Loucy (cell line): ENCODE data around the gene GAS5.
"Not testable (repeated sequence)": the region's sequence is repeated elsewhere in the genome, so short reads cannot be mapped to it uniquely, and the experiment has no call there.

Experiments used
- H2AFZ ChIP-seq: fragments of 200-600 bp; sonication (generic); 2 replicates; pipeline ENCODE4 v1.6.0; 2016; ENCODE audit warnings: antibody characterized with exemption, mild to moderate bottlenecking, low read length, moderate library complexity
- H3F3A ChIP-seq: fragments of 200-600 bp; 2 replicates; pipeline ENCODE4 v1.6.0; 2016; ENCODE audit warnings: antibody characterized with exemption, low read depth, mild to moderate bottlenecking
- H3K27me3 ChIP-seq: fragments of 200-600 bp; sonication (generic); 2 replicates; pipeline ENCODE4 v1.6.1; 2014; ENCODE audit warnings: low read length, mild to moderate bottlenecking; ENCODE audit not compliant: insufficient read depth, poor library complexity, severe bottlenecking
- H3K36me3 ChIP-seq: fragments of 200-600 bp; sonication (generic); 2 replicates; pipeline ENCODE4 v1.6.1; 2016; ENCODE audit warnings: low read length; ENCODE audit not compliant: insufficient read depth
- H3K4me1 ChIP-seq: fragments of 200-600 bp; sonication (generic); 2 replicates; pipeline ENCODE4 v1.5.1; 2014; ENCODE audit warnings: low read length, mild to moderate bottlenecking; ENCODE audit not compliant: insufficient read depth, poor library complexity, severe bottlenecking
- H3K4me2 ChIP-seq: fragments of 200-600 bp; sonication (generic); 2 replicates; pipeline ENCODE4 v1.6.0; 2014; ENCODE audit warnings: antibody characterized with exemption, low read length, low read depth, mild to moderate bottlenecking; ENCODE audit not compliant: poor library complexity, severe bottlenecking
- H3K4me3 ChIP-seq: fragments of 200-600 bp; sonication (generic); 2 replicates; pipeline ENCODE4 v1.5.1; 2014; ENCODE audit warnings: low read length, mild to moderate bottlenecking, mixed read lengths; ENCODE audit not compliant: poor library complexity, severe bottlenecking
- H3K79me2 ChIP-seq: fragments of 200-600 bp; sonication (generic); 2 replicates; pipeline ENCODE4 v1.6.1; 2014; ENCODE audit warnings: low read length; ENCODE audit not compliant: insufficient read depth
- H3K9ac ChIP-seq: fragments of 200-600 bp; sonication (generic); 2 replicates; pipeline ENCODE4 v1.6.0; 2014; ENCODE audit warnings: mild to moderate bottlenecking, low read depth, low read length, moderate library complexity; ENCODE audit not compliant: poor library complexity, severe bottlenecking
- H3K9me2 ChIP-seq: fragments of 200-600 bp; sonication (generic); replicated peaks from 2 replicates; pipeline ENCODE4 v1.6.1; 2016; ENCODE audit warnings: low read depth, low read length, mixed read lengths
- H3K9me3 ChIP-seq: fragments of 200-600 bp; sonication (generic); 2 replicates; pipeline ENCODE4 v1.6.1; 2014; ENCODE audit warnings: mild to moderate bottlenecking, antibody characterized with exemption, low read length, low read depth; ENCODE audit not compliant: insufficient read depth
- H4K20me1 ChIP-seq: fragments of 200-600 bp; sonication (generic); 2 replicates; pipeline ENCODE4 v1.6.0; 2014; ENCODE audit warnings: antibody characterized with exemption, low read length, mild to moderate bottlenecking; ENCODE audit not compliant: insufficient read depth, poor library complexity, severe bottlenecking
- CTCF ChIP-seq: fragments of 200-600 bp; sonication (generic); conservative IDR thresholded peaks from 2 replicates; pipeline ENCODE4 v1.5.1; 2014; ENCODE audit warnings: mild to moderate bottlenecking, antibody characterized with exemption, low read length
- EZH2phosphoT487 ChIP-seq: fragments of 200-600 bp; IDR thresholded peaks from 2 replicates; pipeline ENCODE4 v1.6.1; 2018; ENCODE audit warnings: antibody characterized with exemption, mild to moderate bottlenecking, moderate library complexity, borderline replicate concordance

Gene GAS5

GRCh38 chr1:173884701-173885100, 16.9 kb upstream of the GAS5 start:
- H3K4me2 ChIP-seq: no peak overlapping the region
- no peaks in the 10 kb centered on the region for H4K20me1 ChIP-seq
- peaks cover 12% of the 10 kb centered on the region; the same call in 1 of the 2 replicates for H3K36me3 ChIP-seq
- no peaks in the 10 kb centered on the region for H3K9me2 ChIP-seq
- H3K4me1 ChIP-seq: peaks cover 19% of the 10 kb centered on the region
- no peak overlapping the region for H2AFZ ChIP-seq
- no peaks in the 10 kb centered on the region for H3F3A ChIP-seq
- no peaks in the 10 kb centered on the region for H3K79me2 ChIP-seq
- no peak overlapping the region for H3K9ac ChIP-seq
- H3K4me3 ChIP-seq: no peak overlapping the region
- TF ChIP-seq CTCF (no peak), EZH2phosphoT487 (no peak)
- H3K27me3 ChIP-seq: no peaks in the 10 kb centered on the region
- H3K9me3 ChIP-seq: no peaks in the 10 kb centered on the region

- not testable (repeated sequence) for H3K4me3 ChIP-seq
Measured at GRCh38 chr1:173881117-173881516, 13.3 kb upstream of the GAS5 start.

GRCh38 chr1:173878251-173878650, 10.5 kb upstream of the GAS5 start:
- TF ChIP-seq CTCF: no peak
- TF ChIP-seq EZH2phosphoT487: no peak
- no peak overlapping the region for H3K4me3 ChIP-seq
- H2AFZ ChIP-seq: no peak overlapping the region
- H3K4me2 ChIP-seq: no peak overlapping the region
- no peak overlapping the region for H3K9ac ChIP-seq
- no peaks in the 10 kb centered on the region for H4K20me1 ChIP-seq
- H3K9me3 ChIP-seq: no peaks in the 10 kb centered on the region
- no peaks in the 10 kb centered on the region for H3F3A ChIP-seq
- peaks cover 6% of the 10 kb centered on the region for H3K4me1 ChIP-seq
- H3K36me3 ChIP-seq: no peaks in the 10 kb centered on the region
- no peaks in the 10 kb centered on the region for H3K27me3 ChIP-seq
- peaks cover 10% of the 10 kb centered on the region for H3K79me2 ChIP-seq
- H3K9me2 ChIP-seq: no peaks in the 10 kb centered on the region

More at GRCh38 chr1:173881117-173881516, 13.3 kb upstream of the GAS5 start:
- H4K20me1 ChIP-seq, H3F3A ChIP-seq, H3K9me3 ChIP-seq, H3K9me2 ChIP-seq, H3K36me3 ChIP-seq, H3K4me2 ChIP-seq, H3K4me1 ChIP-seq, H3K9ac ChIP-seq, H3K27me3 ChIP-seq, H3K79me2 ChIP-seq, H2AFZ ChIP-seq: not testable (repeated sequence)

- TF ChIP-seq CTCF: no peak
- TF ChIP-seq EZH2phosphoT487: no peak
- Histone ChIP-seq H3K9me2 (no peaks in the 10 kb centered on the region), H3K9me3 (no peaks in the 10 kb centered on the region), H3K79me2 (peaks cover 22% of the 10 kb centered on the region), H3F3A (no peaks in the 10 kb centered on the region), H3K4me2 (no peak overlapping the region), H2AFZ (no peak overlapping the region), H3K36me3 (no peaks in the 10 kb centered on the region), H3K27me3 (no peaks in the 10 kb centered on the region), H3K9ac (no peak overlapping the region), H4K20me1 (no peaks in the 10 kb centered on the region), H3K4me1 (peaks cover 8% of the 10 kb centered on the region), H3K4me3 (no peak overlapping the region)
Measured at GRCh38 chr1:173876732-173877131, 8.9 kb upstream of the GAS5 start.
